GM18498 (cell line): ENCODE data around the gene VWA3B.
"Not testable (repeated sequence)": the region's sequence is repeated elsewhere in the genome, so short reads cannot be mapped to it uniquely, and the experiment has no call there.

Experiments used
- ATAC-seq: cut with Tn5 transposase; IDR thresholded peaks from one replicate; pipeline ENCODE4 v1.9.1; 2021; ENCODE audit warnings: mild to moderate bottlenecking, moderate library complexity; ENCODE audit not compliant: unreplicated experiment

VWA3B gene

DNA sequence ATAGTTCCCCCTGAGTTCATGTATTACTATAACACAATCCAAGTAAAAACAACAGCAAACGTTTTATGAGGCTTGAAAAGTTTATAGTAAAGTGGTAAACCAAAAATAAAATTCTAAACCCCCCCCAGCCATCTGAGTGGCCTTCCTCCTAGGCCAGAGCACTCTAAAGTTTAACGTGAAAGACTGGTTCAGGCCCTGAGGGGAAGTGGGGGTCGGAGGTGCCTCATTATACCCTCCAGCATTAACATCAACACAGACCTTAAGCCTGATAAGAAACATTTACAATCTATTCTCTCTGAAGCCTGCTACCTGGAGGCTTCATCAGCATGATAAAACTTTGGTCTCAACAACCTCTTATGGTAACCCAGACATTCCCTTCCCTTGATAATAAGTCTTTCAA, 230.2 kb downstream of the VWA3B start:
- ATAC-seq, result no peak

DNA sequence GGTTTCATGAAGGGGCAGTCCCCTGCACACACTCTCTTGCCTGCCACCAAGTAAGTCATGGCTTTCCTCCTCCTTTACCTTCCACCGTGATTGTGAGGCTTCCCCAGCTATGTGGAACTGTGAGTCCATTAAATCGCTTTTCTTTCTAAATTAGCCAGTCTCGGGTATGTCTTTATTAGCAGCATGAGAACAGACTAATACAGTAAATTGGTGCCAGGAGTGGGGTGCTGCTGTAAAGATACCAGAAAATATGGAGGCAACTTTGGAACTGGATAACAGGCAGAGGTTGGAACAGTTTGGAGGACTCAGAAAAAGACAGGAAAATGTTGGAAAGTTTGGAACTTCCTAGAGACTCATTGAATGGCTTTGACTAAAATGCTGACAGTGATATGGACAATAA, 233.2 kb downstream of the VWA3B start:
- ATAC-seq, result not testable (repeated sequence)

DNA sequence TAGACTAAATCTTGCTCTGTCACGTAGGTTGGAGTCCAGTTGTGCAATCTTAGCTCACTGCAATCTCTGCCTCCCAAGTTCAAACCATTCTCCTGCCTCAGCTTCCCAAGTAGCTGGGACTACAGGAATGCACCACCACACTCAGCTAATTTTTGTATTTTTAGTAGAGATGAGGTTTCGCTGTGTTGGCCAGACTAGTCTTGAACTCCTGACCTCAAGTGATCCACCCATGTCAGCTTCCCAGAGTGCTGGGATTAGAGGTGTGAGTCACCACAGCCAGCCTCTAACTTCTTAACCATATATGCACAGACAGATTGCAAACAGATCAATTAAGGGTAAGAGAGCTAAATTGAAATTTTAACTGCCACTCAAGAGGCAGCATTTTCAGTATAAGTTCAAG, 237.2 kb downstream of the VWA3B start:
- no peak for ATAC-seq

DNA sequence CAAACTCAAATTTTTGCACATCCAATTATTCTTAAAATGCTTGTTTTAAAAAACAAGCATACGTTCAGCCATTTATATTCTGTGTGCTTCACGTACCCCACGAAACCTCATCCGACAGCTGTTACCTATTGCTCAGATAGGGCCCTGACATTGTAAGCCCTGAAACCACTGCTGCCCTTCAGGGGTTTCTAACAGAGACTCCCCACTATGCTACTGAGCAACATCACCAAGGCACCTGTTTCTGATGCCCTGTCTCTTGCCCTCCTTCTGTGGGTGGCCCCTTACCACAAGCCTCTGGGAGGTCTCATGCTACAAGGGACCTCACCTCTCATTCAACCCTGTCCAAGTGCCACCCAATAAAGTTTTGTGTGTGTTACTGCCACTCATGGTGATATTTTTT, 240.8 kb downstream of the VWA3B start:
- ATAC-seq, result no peak

DNA sequence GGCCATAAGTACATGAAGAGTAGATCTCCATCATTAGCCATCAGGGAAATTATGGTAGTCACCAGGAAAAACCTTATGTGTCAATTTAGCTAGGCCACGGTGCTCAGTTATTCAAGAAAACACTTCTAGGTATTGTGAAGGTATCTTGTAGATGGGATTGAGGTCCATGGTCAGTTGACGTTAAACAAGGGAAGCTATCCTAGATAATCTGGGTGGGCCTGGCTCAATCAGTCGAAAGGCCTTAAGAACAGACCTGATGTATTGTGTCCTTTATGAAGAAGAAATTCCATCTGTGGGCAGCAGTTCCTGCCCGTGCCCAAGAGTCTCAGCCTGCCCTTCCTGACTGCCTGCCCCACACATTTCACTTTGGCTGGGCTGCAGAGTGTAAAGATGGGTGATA, 242.6 kb downstream of the VWA3B start:
- ATAC-seq, result no peak

DNA sequence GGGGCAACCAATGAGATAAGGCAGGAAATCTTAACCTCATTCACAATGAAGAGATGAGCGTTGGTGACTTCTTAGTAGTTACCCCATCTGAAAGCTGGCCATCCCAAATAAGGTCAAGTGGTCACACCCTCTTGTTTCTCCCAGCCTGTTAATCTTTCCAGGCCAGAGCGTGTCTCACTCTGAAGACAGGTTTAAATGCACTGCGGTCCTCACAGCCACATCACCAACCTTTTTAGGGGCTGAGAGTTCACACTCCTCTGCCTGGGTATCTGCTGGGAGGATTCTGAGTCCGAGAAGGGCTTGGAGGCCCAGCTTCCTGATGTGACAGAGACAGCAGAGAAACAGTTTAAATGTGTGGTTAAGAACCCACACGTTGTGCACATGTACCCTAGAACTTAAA, 246.0 kb downstream of the VWA3B start:
- ATAC-seq, result no peak

DNA sequence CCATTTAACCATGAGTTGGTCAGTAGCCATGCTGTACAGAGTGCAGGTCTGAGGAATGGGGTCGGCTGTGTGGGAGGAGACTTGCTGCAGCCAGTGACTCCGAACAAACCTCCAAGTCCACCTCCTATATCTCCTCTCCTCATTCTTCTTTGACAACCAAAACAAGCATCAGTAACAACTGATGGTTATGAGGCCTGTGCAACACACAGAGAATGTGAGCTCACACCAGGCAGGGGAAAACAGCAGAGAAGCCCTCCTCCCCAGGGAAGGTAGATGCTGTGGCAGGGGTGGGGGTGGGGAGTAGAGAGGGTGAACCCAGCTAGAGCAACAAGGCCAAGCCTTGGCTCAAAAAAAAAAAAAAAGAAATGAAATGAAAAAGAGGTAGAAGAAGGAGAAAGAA, 247.0 kb downstream of the VWA3B start:
- no peak for ATAC-seq

GRCh38 chr2:98334439-98335078, 247.6 kb downstream of the VWA3B start:
- no peak for ATAC-seq

GRCh38 chr2:98335271-98335670, 248.3 kb downstream of the VWA3B start:
- ATAC-seq, result no peak

GRCh38 chr2:98341241-98341640, 254.3 kb downstream of the VWA3B start:
- ATAC-seq, result no peak

- no peak for ATAC-seq
These were observed 256.3 kb downstream of the VWA3B start for GRCh38 chr2:98343285-98343684.

DNA sequence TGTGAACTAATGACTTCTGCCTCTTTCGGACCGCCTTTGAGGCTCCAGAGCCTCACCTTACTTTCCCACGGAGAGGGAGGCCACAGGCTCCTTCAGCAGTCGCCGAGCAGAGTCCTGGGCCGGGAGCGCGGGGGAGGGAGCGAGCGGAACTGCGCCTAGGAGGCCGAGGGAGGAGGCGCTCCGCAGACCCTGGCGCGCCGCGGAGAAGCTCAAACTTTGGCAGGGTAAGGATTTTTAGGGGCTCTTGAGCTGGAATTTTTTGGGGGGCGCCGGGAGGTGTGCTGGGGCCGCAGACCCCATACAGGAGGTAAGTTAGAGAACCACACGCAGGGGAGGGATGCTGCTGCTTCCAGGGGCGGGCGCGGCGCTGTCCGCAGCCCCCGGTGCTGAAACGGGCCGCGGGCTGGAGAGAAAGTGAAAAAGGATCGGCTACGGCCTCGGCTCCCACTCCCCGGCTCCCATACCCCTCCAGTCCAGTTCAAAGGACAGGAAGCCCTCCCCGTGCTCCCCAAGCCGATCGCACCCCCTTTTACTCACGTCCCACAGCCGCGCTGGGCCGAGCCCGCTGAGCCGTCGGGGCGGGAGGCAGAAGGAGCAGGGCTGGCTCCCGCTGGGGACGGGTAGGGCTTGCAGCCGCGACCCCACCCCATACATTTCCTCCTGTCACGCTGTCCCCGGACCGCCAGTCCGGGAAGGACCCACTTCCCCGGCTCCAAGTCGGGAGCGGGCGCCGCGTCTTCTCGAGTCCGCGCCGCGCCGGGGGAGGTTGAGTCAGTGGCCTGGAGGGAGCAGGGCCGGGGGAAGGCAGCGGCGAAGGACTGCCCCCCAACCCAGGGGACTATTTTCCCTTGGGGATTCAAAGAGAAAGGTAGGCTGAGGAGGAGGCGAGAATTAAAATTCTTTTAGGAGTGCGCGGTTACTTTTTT, 259.6 kb downstream of the VWA3B start, which contains the start of gene CNGA3:
CNGA3 (plus strand) TSS at position 146 of the 926 bp plus-strand sequence. CDS start 23,520 bp downstream, outside the sequence.
- no peak for ATAC-seq

GRCh38 chr2:98347298-98348065, 260.5 kb downstream of the VWA3B start:
- ATAC-seq, result no peak

DNA sequence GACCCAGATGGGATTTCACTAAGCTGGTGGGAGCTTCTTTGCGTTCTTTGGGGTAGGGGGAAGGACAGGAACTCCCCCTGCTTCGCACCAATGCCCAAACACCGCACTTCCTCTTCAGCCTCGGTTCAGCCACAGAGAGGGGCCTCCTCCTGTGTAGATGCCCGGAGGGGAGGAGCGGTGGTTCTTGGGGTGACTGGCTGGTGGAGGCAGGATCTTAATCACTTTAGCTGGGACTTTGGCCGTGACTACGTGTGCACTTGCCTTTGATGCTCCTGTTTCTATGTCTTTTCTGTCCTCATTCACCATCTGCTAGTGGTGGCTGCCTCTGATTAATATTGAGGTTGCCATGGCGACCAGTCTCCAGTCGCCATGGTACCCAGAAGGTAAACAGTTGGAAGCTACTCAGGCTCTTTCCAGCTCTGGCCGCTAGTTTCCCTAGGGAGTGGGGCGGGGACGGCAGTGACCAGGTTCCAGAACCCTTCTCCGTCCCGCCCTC, 261.1 kb downstream of the VWA3B start:
- ATAC-seq, result no peak

DNA sequence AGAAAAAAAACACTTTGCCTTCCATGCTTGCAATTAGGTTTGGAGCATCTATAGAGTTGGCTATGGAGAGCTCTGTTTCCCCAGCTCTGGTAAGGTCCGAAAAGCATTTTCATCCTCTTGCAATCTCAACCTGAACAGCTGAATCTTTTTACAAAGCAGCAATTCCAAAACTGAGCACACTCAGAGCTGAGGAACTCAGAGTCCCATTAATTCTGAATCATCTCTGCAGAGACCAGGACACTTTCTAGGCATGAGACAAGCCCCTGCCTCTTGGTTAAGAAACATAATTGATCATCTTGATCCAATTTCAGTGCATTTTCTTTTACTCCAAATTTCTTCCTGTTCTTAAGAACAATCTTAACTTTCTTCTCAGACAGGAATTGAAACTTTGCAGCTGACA, 263.4 kb downstream of the VWA3B start:
- no peak for ATAC-seq

DNA sequence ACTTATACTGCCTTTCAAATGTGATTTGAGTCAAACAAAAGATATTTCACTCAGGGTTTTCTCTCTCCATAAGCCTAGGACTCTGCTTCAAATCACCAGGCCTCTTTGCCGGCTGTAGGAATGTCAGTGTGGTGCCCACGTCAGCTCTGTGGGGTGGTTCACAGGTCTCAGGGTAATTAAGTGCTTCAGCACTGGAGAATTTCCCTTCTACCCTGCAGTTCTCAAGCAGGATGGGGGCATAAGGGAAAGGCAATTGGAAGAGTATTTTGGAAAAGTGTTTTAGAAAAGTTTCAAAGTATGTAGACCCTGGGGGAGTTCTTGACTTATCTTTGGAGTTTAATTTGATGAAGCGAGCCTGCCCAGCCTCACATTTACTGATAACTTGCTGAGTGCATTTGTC, 268.9 kb downstream of the VWA3B start:
- ATAC-seq, result no peak

- no peak for ATAC-seq
These were observed 269.8 kb downstream of the VWA3B start for GRCh38 chr2:98356729-98357128.

GRCh38 chr2:98357849-98358248, 270.9 kb downstream of the VWA3B start:
- no peak for ATAC-seq

GRCh38 chr2:98359986-98360385, 273.0 kb downstream of the VWA3B start:
- no peak for ATAC-seq
